WTC11 (cell line): ENCODE data around the gene CCDC59. TPM values are rescaled to one million over a fixed set of nuclear protein-coding genes. Genes with fewer than 3 reads are reported as not detected.

Experiments
- ATAC-seq: fragments of 200-7000 bp; cut with Tn5 transposase; 2 replicates; pipeline ENCODE4 v1.10.0; 2021; ENCODE audit warnings: mild to moderate bottlenecking, moderate library complexity
- CTCF ChIA-PET: fragments of 300-600 bp; sonication (Branson Sonifier 250); formaldehyde crosslinking; loops from one replicate; lab custom pipeline; 2021; ENCODE audit warnings: antibody characterized with exemption; lab: Charles Lee
- POLR2A ChIA-PET: fragments of 350-600 bp; sonication (Branson Sonifier 250); formaldehyde crosslinking; loops from one replicate; lab custom pipeline; 2021; ENCODE audit warnings: antibody characterized with exemption; lab: Charles Lee
- DNase-seq: peaks from one replicate; pipeline ENCODE4 v3.0.0; 2021; ENCODE audit warnings: low spot score
- H3K27ac Mint-ChIP-seq: 2 replicates; pipeline ENCODE4 v1.8.0; 2021; ENCODE audit warnings: mixed read lengths
- H3K27me3 Mint-ChIP-seq: 2 replicates; pipeline ENCODE4 v1.8.0; 2021; ENCODE audit warnings: low read depth, mild to moderate bottlenecking, moderate library complexity, mixed read lengths
- H3K36me3 Mint-ChIP-seq: 2 replicates; pipeline ENCODE4 v1.8.0; 2021; ENCODE audit warnings: mixed read lengths
- H3K4me1 Mint-ChIP-seq: 2 replicates; pipeline ENCODE4 v1.8.0; 2022; ENCODE audit warnings: mixed read lengths
- H3K4me3 Mint-ChIP-seq: 2 replicates; pipeline ENCODE4 v1.8.0; 2021; ENCODE audit warnings: mild to moderate bottlenecking, moderate library complexity, mixed read lengths
- H3K9me3 Mint-ChIP-seq: 2 replicates; pipeline ENCODE4 v1.8.0; 2021; ENCODE audit warnings: mixed read lengths
- CREB1 ChIP-seq: sonication (generic); formaldehyde crosslinking; IDR thresholded peaks from 2 replicates; pipeline ENCODE4 v1.8.0; 2023; ENCODE audit warnings: mild to moderate bottlenecking, missing genetic modification reagents
- EMX1 ChIP-seq: fragments of 250-450 bp; sonication (Bioruptor Pico); IDR thresholded peaks from 2 replicates; pipeline ENCODE4 v1.8.0; 2021; ENCODE audit warnings: mild to moderate bottlenecking
- FOXJ3 ChIP-seq: sonication (generic); formaldehyde crosslinking; IDR thresholded peaks from 2 replicates; pipeline ENCODE4 v1.9.0; 2021; ENCODE audit warnings: missing genetic modification reagents, mild to moderate bottlenecking, borderline replicate concordance
- FOXP1 ChIP-seq: sonication (generic); formaldehyde crosslinking; IDR thresholded peaks from 2 replicates; pipeline ENCODE4 v1.8.0; 2022; ENCODE audit warnings: missing genetic modification reagents, mild to moderate bottlenecking, moderate library complexity, borderline replicate concordance
- FOXP4 ChIP-seq: sonication (generic); formaldehyde crosslinking; IDR thresholded peaks from 2 replicates; pipeline ENCODE4 v1.8.0; 2022; ENCODE audit warnings: mild to moderate bottlenecking, missing genetic modification reagents
- GRHL2 ChIP-seq: fragments of 250-450 bp; sonication (Bioruptor Pico); IDR thresholded peaks from 2 replicates; pipeline ENCODE4 v1.8.0; 2022; ENCODE audit warnings: mild to moderate bottlenecking, moderate library complexity; ENCODE audit not compliant: insufficient replicate concordance, severe bottlenecking
- JUN ChIP-seq: sonication (generic); formaldehyde crosslinking; IDR thresholded peaks from 2 replicates; pipeline ENCODE4 v1.8.0; 2023; ENCODE audit warnings: mild to moderate bottlenecking, missing genetic modification reagents
- KAT7 ChIP-seq: sonication (generic); formaldehyde crosslinking; IDR thresholded peaks from 2 replicates; pipeline ENCODE4 v1.8.1; 2023; ENCODE audit warnings: missing genetic modification reagents, mild to moderate bottlenecking, borderline replicate concordance
- PRRX2 ChIP-seq: fragments of 250-450 bp; sonication (Bioruptor Pico); IDR thresholded peaks from 2 replicates; pipeline ENCODE4 v1.8.0; 2021; ENCODE audit warnings: mild to moderate bottlenecking
- RELA ChIP-seq: sonication (generic); formaldehyde crosslinking; IDR thresholded peaks from 2 replicates; pipeline ENCODE4 v1.8.1; 2022; ENCODE audit warnings: missing genetic modification reagents, mild to moderate bottlenecking, borderline replicate concordance
- SOX15 ChIP-seq: fragments of 250-450 bp; sonication (Bioruptor Pico); IDR thresholded peaks from 2 replicates; pipeline ENCODE4 v1.9.0; 2021; ENCODE audit warnings: mild to moderate bottlenecking
- SP1 ChIP-seq: sonication (generic); formaldehyde crosslinking; conservative IDR thresholded peaks from 2 replicates; pipeline ENCODE4 v1.8.1; 2022; ENCODE audit warnings: missing genetic modification reagents
- TCF7 ChIP-seq: sonication (generic); formaldehyde crosslinking; IDR thresholded peaks from 2 replicates; pipeline ENCODE4 v1.8.0; 2022; ENCODE audit warnings: mild to moderate bottlenecking, low read depth, missing genetic modification reagents, moderate library complexity
- ZNF121 ChIP-seq: sonication (generic); formaldehyde crosslinking; IDR thresholded peaks from 2 replicates; pipeline ENCODE4 v1.8.0; 2023; ENCODE audit warnings: missing genetic modification reagents
- ZNF219 ChIP-seq: sonication (generic); formaldehyde crosslinking; IDR thresholded peaks from 2 replicates; pipeline ENCODE4 v1.8.0; 2023; ENCODE audit warnings: missing genetic modification reagents, mild to moderate bottlenecking, borderline replicate concordance
- ZNF671 ChIP-seq: fragments of 250-450 bp; sonication (Bioruptor Pico); IDR thresholded peaks from 2 replicates; pipeline ENCODE4 v1.8.0; 2021; ENCODE audit warnings: mild to moderate bottlenecking
- total RNA-seq: library from RNA; stranded (reverse); gene quantifications from 3 replicates; pipeline ENCODE4 v1.2.3, GENCODE V29; 2021
- TF ChIP-seq, protein P1 (sequence below): fragments of 250-450 bp; sonication (Bioruptor Pico); IDR thresholded peaks from 2 replicates; pipeline ENCODE4 v1.9.0; 2021; ENCODE audit warnings: mild to moderate bottlenecking
- TF ChIP-seq, protein P2 (sequence below): sonication (generic); formaldehyde crosslinking; IDR thresholded peaks from 2 replicates; pipeline ENCODE4 v1.8.0; 2022; ENCODE audit warnings: mild to moderate bottlenecking, missing genetic modification reagents
- TF ChIP-seq, protein P3 (sequence below): sonication (generic); formaldehyde crosslinking; IDR thresholded peaks from 2 replicates; pipeline ENCODE4 v1.8.1; 2023; ENCODE audit warnings: mild to moderate bottlenecking, missing genetic modification reagents, borderline replicate concordance
- TF ChIP-seq, protein P4 (sequence below): fragments of 250-450 bp; sonication (Bioruptor Pico); IDR thresholded peaks from 2 replicates; pipeline ENCODE4 v1.8.0; 2021; ENCODE audit warnings: mild to moderate bottlenecking

Gene CCDC59
- total RNA-seq, 1 experiment from 2014 or later: 49.2 TPM

- POLR2A ChIA-PET: no interaction called here
- DNase-seq (no peak), ATAC-seq (no peak)
- H3K4me3 Mint-ChIP-seq: no peak overlapping the region
- TF ChIP-seq KAT7 (no peak), PRRX2 (no peak), SP1 (no peak), CREB1 (no peak)
- TF ChIP-seq, protein P1, sequence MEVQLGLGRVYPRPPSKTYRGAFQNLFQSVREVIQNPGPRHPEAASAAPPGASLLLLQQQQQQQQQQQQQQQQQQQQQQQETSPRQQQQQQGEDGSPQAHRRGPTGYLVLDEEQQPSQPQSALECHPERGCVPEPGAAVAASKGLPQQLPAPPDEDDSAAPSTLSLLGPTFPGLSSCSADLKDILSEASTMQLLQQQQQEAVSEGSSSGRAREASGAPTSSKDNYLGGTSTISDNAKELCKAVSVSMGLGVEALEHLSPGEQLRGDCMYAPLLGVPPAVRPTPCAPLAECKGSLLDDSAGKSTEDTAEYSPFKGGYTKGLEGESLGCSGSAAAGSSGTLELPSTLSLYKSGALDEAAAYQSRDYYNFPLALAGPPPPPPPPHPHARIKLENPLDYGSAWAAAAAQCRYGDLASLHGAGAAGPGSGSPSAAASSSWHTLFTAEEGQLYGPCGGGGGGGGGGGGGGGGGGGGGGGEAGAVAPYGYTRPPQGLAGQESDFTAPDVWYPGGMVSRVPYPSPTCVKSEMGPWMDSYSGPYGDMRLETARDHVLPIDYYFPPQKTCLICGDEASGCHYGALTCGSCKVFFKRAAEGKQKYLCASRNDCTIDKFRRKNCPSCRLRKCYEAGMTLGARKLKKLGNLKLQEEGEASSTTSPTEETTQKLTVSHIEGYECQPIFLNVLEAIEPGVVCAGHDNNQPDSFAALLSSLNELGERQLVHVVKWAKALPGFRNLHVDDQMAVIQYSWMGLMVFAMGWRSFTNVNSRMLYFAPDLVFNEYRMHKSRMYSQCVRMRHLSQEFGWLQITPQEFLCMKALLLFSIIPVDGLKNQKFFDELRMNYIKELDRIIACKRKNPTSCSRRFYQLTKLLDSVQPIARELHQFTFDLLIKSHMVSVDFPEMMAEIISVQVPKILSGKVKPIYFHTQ (CRISPR knock-in tag): no peak
- H3K9me3 Mint-ChIP-seq: no peaks in the 10 kb centered on the region
- CTCF ChIA-PET: no interaction called here
- no peaks in the 10 kb centered on the region for H3K27me3 Mint-ChIP-seq
- no peaks in the 10 kb centered on the region for H3K4me1 Mint-ChIP-seq
- no peaks in the 10 kb centered on the region for H3K36me3 Mint-ChIP-seq
- no peak overlapping the region for H3K27ac Mint-ChIP-seq
Measured at GRCh38 chr12:82407481-82407880, 49.3 kb upstream of the CCDC59 start.

GRCh38 chr12:82406651-82407050 lies 48.5 kb upstream of the CCDC59 start:
- no peaks in the 10 kb centered on the region for H3K36me3 Mint-ChIP-seq
- no peak overlapping the region for H3K27ac Mint-ChIP-seq
- H3K4me3 Mint-ChIP-seq: no peak overlapping the region
- DNase-seq (no peak), ATAC-seq (no peak)
- ChIA-PET POLR2A (no interaction called here), CTCF (no interaction called here)
- TF ChIP-seq RELA (CRISPR knock-in tag): no peak
- TF ChIP-seq, protein P2, sequence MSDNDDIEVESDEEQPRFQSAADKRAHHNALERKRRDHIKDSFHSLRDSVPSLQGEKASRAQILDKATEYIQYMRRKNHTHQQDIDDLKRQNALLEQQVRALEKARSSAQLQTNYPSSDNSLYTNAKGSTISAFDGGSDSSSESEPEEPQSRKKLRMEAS: no peak
- TF ChIP-seq, protein P1 (CRISPR knock-in tag): no peak
- TF ChIP-seq, protein P3, sequence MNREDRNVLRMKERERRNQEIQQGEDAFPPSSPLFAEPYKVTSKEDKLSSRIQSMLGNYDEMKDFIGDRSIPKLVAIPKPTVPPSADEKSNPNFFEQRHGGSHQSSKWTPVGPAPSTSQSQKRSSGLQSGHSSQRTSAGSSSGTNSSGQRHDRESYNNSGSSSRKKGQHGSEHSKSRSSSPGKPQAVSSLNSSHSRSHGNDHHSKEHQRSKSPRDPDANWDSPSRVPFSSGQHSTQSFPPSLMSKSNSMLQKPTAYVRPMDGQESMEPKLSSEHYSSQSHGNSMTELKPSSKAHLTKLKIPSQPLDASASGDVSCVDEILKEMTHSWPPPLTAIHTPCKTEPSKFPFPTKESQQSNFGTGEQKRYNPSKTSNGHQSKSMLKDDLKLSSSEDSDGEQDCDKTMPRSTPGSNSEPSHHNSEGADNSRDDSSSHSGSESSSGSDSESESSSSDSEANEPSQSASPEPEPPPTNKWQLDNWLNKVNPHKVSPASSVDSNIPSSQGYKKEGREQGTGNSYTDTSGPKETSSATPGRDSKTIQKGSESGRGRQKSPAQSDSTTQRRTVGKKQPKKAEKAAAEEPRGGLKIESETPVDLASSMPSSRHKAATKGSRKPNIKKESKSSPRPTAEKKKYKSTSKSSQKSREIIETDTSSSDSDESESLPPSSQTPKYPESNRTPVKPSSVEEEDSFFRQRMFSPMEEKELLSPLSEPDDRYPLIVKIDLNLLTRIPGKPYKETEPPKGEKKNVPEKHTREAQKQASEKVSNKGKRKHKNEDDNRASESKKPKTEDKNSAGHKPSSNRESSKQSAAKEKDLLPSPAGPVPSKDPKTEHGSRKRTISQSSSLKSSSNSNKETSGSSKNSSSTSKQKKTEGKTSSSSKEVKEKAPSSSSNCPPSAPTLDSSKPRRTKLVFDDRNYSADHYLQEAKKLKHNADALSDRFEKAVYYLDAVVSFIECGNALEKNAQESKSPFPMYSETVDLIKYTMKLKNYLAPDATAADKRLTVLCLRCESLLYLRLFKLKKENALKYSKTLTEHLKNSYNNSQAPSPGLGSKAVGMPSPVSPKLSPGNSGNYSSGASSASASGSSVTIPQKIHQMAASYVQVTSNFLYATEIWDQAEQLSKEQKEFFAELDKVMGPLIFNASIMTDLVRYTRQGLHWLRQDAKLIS (CRISPR knock-in tag): no peak
- TF ChIP-seq JUN (CRISPR knock-in tag): no peak
- no peak for TF ChIP-seq FOXP4 (CRISPR knock-in tag)
- TF ChIP-seq TCF7: no peak
- no peak for TF ChIP-seq ZNF671 (CRISPR knock-in tag)
- TF ChIP-seq GRHL2: no peak
- no peak for TF ChIP-seq FOXJ3 (CRISPR knock-in tag)
- TF ChIP-seq ZNF219: no peak
- TF ChIP-seq FOXP1 (CRISPR knock-in tag): no peak
- TF ChIP-seq ZNF121 (CRISPR knock-in tag): no peak
- no peak for TF ChIP-seq SOX15
- TF ChIP-seq, protein P4, sequence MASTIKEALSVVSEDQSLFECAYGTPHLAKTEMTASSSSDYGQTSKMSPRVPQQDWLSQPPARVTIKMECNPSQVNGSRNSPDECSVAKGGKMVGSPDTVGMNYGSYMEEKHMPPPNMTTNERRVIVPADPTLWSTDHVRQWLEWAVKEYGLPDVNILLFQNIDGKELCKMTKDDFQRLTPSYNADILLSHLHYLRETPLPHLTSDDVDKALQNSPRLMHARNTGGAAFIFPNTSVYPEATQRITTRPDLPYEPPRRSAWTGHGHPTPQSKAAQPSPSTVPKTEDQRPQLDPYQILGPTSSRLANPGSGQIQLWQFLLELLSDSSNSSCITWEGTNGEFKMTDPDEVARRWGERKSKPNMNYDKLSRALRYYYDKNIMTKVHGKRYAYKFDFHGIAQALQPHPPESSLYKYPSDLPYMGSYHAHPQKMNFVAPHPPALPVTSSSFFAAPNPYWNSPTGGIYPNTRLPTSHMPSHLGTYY: no peak
- TF ChIP-seq EMX1 (CRISPR knock-in tag): no peak
- no peaks in the 10 kb centered on the region for H3K9me3 Mint-ChIP-seq
- no peaks in the 10 kb centered on the region for H3K4me1 Mint-ChIP-seq
- H3K27me3 Mint-ChIP-seq: no peaks in the 10 kb centered on the region
